HG03039 (cell line): ENCODE measurements around the gene FRG2B.
"Not testable (repeated sequence)": the region's sequence is repeated elsewhere in the genome, so short reads cannot be mapped to it uniquely, and the experiment has no call there.

Experiments
- ATAC-seq: cut with Tn5 transposase; IDR thresholded peaks from one replicate; pipeline ENCODE4 v1.9.1; 2021; ENCODE audit warnings: mild to moderate bottlenecking, moderate library complexity; ENCODE audit not compliant: unreplicated experiment

The FRG2B gene

DNA sequence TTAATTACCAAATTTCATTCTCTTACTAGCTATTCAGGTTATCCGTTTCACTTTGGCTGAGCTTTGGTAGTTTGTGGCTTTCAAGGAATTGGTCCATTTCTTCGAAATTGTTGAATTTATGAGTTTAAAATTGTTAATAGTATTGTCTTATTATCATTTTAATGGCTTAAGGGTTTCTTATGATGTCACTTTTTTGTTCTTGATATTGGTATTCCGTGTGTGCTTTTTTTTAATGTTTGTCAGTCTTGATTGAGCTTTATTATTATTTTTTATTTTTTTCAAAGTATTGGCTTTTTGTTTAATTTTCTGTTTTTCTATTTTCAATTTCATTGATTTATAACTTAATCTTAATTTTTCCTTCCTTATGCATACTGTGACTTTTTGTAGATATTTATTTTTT is 25.9 kb downstream of the FRG2B start:
- ATAC-seq: no peak

- not testable (repeated sequence) for ATAC-seq
These were observed 26.7 kb downstream of the FRG2B start for GRCh38 chr10:133599869-133600268.

DNA sequence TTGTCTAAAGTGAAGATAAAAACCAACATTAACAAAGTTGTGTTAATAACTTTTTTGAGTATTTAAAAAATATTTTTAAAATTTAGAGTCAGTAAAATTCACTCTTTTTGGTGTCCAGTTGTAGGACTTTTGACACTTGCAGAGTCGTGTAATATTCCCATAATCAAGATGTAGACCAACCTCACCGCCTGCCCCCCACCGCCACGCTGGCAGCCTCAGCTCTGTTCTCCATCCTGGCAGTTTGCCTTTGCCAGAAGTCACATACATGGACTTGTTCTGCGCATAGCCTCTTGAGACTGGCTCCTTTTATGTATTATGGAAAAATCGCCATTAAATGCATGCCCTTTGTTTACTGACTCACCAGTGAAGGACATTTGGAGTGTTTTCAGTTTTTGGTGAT is 33.9 kb downstream of the FRG2B start:
- no peak for ATAC-seq

GRCh38 chr10:133590970-133591359 is 35.6 kb downstream of the FRG2B start:
- no peak for ATAC-seq

DNA sequence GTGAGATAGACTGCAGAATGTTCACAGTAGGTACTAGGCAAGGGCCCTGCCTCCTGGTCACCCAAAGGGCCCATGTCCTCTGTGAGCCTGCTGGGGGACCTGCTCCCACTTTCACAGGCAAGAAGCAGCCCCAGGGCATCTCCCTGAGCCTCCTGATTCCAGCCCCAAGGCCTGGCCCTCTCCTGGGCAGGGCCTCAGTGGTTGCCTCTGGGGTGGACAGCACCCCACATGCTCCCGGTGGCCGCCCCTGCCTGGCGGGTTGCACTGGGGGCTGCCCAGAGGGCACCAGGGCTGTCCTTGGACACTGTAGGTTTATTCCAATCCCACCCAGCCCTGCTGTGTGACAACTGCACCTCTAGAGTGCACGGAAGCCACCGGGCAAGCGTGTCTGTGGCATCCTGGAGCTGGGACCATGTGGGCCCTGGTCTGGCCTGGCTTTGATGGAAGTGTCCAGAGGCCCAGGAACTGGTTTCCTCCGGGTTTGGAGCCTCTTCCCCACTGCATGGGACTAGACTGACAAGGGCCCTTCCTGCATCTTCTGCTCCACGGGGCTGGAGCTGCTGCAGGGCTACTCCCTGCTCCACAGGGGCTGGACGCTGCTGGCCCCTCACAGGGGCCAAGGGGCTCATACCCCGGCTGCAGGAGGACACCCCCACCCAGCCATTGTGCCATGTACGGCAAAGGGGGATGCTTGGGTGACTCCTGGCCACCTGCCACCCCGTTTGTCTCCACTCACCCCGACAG is 36.2 kb downstream of the FRG2B start:
- ATAC-seq: no peak

DNA sequence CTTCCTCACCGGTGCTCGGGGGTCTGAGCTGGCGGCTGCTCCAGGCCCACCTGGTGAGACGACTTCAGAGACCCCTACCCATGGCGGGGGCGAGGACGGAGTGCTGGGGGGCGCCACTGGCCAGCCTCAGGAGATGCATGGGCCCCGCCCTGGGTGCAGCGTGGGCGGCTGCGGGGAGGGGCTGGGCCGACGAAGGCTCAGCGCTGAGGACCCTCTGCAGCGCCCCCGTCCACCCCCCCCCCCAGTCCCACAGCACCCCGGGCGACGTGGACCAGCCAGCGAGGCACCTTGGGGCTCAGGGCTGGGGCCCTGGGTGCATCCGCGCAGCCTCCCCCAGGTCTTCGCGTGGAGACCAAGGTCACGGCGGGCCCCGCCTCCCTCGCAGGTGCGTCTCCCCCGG is 49.6 kb downstream of the FRG2B start:
- ATAC-seq: not testable (repeated sequence)
